HG03139 (cell line): ENCODE data around the gene LRRN4CL.
"Not testable (repeated sequence)": the region's sequence is repeated elsewhere in the genome, so short reads cannot be mapped to it uniquely, and the experiment has no call there.

Experiments used
- ATAC-seq: cut with Tn5 transposase; IDR thresholded peaks from one replicate; pipeline ENCODE4 v1.9.1; 2021; ENCODE audit not compliant: unreplicated experiment

Gene LRRN4CL

DNA sequence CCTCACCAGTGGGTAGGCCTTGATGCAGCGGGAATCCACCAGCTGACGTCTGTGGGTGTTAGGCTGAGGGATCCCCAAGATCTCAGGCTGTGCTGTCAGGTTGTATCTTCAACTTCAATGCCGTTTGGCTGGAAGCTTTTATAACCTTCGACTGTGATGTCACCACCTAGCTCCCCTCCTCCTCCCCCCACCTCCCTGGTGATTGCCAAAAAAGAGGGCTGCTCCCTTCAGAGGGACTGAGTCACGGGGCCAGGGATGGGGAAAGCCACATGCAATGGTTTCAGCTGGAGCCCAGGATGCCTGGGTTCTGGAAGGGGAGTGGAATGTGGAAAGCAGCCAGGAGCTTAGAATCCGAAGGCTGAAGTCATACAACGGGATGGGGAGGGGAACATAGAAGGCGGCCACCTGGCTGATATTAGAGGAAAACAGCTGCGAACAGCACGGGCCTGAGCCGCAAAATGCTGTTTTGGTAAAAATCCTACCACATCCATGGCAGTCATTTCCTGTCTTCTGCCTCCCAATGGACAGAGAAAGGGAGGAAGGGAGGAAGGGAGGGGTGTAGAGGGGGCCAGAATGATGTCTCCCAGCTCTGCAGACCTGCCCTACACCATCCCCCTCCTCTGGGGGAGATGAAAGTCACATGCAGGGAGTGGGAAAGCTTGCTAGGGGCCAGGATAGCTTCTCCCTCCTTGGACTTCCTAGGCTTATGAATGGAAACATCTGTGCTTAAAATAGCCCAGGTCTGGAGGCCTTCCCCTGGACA lies at the start of gene LRRN4CL:
Gene LRRN4CL (minus strand): TSS at position 110 of the 763 bp plus-strand sequence. CDS start 1,022 bp downstream, outside the sequence.
- ATAC-seq, result no peak

DNA sequence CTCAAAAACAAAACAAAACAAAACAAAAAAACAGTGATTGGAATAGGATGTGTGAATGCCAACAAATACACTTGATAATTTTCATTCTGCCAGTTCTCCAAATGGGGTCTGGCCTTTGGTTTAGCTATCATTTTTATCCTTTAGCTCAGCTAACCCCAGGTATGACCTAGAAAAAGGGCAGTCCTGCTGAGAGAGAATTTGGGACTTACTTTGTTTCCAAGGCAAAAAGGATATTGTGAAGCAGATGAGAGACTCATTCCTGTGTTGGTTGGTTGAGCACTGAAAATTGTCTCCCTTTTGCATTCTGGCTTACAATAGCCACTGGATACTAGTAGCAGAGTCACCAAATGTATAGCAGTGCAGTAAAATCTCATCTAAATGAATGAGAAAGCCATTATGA lies 47.9 kb upstream of the LRRN4CL start:
- ATAC-seq, result no peak

DNA sequence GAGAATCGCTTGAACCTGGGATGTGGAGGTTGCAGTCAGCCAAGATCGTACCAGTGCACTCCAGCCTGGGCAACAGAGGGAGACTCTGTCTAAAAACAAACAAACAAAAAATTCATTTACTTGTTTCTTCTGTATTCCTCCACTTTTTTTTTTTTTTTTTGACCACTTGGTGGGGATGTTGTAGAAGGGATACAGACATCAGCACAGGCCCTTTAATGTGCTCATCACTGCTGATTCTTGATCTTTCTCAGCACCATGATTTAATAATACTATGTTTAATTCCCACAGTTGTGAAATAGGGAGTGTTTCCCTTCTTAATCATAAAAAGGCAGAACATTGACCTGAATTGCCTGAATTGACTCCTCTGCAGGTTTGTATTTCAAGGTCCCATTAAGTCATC lies 43.5 kb upstream of the LRRN4CL start:
- ATAC-seq, result no peak

DNA sequence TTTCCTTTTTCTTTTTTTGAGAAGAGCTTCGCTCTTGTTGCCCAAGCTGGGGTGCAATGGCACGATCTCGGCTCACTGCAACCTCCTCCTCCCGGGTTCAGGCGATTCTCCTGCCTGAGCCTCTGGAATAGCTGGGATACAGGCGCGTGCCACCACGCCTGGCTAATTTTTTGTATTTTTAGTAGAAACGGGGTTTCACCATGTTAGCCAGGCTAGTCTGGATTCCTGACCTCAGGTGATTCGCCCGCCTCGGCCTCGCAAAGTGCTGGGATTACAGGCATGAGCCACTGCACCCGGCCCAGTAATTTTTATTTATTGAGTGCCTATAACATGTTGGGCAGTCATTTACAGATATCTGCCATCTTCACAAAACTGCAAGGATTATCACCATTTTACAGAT lies 40.7 kb upstream of the LRRN4CL start:
- ATAC-seq, result not testable (repeated sequence)

DNA sequence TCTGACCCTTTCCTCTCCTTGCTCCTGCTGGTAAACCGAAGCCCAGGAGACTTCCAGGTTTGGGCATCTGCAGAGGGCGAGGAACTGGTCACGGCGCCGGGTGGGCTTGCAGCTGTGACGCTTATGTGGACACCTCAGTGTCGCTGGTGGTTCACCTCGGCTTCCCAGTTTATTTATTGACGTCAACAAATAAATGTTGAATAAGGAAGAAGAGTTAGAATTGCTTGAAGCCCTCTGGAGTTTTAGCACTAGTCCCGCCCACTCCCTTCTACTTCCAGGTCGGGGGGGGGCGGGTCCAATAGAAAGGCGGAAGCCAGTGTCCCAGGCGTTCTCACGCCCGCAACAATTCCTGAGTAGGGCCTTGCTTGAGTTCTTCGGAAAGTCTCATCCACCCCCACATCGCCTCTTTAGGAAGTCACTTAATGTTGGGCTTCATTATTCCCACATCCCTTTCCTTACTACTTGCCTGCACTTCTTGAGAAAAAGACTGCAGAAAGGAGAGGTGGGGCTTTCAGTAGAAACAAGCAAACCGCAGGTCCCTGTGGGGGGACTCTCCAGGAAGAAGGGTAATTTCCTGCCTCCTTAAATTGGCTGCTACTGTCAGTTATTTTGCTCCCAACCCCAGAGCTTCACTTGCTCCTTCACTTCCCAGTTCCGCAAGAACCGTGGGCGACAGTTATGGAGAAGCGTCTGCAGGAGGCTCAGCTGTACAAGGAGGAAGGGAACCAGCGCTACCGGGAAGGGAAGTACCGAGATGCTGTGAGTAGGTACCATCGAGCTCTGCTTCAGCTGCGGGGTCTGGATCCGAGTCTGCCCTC lies 39.0 kb upstream of the LRRN4CL start, which contains the start of gene TTC9C:
Gene TTC9C (plus strand): TSS at position 316 of the 818 bp plus-strand sequence. CDS start 363 bp downstream, at position 679.
- peak; percentile 19 for ATAC-seq

DNA sequence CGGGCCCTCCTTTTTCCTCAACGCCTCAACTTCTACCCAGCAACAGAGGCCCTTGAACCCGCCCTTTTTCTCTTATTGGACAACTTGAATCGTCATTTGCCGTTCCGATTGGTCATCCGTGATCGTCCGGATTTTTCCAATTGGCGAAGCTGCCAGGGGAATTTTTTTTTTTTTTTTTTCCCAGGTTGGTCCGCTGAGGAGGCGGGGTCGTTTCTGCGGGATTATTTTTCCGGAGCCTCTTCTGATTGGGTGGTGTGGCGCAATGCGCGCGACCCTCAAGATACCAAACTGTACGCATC lies 38.5 kb upstream of the LRRN4CL start:
- peak; percentile 25 for ATAC-seq

DNA sequence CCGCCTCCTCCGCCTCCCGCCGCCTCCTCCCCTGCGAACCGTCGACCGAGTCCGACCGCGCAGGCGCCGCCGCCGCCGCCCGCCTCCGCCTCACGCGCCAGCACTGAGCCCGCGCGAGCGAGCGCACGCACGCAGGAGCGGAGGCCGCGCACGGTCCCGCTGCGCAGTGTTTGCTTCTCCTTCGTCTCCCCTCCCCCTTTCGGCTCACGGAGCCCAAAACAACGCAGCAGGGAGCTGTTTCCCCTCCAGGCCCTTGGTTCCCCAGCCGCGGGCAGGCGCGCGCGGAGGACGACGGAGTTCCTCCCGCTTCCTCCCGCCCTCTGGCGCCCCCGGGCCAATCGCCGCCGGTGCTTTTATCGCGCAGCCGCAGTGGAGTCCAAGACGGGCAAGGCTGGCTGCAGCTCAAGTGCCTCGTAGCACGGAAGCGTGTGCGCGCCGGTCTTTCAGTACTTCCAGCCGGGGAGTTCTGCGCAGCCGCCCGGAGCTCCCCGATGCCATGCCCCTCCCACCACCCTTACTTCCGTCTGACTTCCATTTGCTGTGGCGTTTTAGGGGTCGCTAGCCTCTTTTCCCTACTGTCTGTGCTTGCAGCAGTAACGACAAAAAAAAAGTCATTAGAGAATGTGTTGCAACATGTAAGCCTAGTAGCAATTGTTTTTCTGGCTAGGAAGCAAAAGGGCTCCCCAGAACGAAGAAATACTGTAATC lies 38.0 kb upstream of the LRRN4CL start, which contains the start of gene HNRNPUL2:
Gene HNRNPUL2 (minus strand): TSS at position 293 of the 707 bp plus-strand sequence. CDS start 301 bp downstream, outside the sequence.
- peak; percentile 69 for ATAC-seq

DNA sequence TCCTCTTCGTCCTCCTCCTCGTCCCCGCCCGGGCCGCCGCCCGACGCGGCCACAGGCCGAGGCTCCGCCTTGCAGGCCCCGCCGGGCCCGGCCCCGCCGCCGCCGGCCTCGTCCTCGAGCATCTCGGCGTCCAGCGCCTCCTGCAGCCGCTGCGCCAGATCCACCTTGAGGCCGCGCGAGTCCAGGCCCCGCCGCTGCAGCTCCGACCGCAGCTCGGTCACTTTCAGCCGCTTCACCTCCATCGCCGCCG lies 37.5 kb upstream of the LRRN4CL start:
- ATAC-seq, result no peak

DNA sequence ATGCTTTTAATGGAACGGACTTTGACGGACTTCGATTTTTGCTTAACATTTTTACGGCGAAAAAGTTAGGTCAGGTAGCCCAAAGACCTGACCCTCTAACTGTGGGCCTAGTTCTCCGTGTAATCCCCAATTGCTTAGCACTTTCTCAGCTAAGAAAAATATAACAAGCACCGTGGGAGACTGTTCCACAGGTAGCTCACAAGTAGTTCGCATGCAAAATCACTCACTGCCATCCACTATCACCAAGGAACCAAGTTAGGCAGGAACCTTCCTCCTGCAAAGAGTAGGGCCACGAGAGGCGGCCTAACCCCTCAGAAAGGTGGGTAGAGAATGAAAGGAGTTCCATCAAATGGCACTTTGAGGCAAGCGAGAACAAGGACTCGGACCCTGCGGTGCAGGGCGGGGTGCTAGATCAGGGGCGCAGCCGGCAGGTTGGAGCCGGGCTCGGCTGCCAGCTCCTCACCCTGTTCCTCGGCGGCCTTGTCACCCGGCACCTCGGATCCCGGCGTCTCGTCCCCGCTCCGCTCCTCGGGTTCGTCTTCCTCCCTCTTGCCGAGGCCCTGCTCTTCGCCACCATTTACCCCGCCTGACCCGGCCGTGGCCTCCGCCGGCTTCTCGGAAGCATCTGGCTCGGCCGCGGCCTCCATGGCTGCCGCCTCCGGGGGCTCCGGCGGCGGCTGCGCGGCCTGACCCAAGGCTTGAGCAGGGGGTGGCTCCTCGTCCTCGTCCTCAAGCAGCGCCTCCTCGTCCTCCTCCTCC lies 37.0 kb upstream of the LRRN4CL start:
- no peak for ATAC-seq

DNA sequence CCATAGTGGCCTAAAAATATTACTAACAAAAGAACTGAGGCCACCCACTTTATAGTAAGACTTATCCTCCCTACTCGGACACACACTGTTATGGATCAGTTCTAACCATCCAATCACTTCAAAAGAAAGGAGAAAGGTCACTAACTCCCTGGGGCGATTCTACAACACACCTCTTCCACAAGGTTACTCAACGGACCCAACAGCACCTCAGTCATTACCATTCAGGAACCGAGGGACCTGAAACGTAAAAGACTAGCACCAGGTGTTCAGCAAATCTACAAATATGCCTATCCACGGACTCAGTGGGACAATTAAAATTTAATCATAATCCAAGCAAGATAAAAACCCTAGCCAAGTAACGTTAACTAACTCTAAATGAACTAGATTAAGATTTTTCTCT lies 36.3 kb upstream of the LRRN4CL start:
- no peak for ATAC-seq

DNA sequence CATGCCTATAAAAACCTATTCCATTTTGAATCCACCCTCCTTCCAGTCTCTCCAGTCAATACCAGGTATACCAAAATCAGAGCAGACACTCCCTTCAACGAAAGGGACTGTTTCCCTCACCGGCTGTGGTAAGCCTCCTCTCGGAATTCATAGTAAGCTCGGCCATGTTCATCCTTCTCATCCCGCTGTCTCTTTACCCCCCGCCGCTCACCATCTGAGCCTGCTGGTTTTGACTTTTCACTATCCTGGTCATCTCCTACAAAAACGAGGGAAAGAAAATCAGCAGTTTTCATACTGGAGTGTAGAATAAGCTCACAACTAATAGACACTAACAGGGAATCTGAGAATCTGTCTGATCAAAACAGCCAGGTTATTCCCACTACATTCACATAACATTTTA lies 34.8 kb upstream of the LRRN4CL start:
- ATAC-seq, result no peak

DNA sequence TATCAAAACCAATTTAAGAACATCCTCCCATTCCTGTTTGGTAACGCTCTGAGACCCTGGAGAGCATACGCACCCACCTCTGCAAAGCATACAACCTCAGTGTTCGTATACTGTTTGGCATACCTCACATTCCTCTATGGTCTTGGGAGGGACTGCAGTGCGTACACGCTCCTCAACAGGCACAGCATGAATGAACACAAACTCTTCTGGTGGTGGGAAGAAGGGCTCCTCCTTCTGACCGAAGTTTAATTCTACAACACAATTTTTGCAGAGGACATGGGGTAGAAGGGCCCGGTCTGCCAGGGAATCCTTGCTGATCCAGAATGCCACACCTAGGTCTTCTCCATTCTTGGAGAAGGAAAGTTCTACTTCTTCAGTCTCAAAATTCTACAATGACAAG lies 32.7 kb upstream of the LRRN4CL start:
- ATAC-seq, result no peak

DNA sequence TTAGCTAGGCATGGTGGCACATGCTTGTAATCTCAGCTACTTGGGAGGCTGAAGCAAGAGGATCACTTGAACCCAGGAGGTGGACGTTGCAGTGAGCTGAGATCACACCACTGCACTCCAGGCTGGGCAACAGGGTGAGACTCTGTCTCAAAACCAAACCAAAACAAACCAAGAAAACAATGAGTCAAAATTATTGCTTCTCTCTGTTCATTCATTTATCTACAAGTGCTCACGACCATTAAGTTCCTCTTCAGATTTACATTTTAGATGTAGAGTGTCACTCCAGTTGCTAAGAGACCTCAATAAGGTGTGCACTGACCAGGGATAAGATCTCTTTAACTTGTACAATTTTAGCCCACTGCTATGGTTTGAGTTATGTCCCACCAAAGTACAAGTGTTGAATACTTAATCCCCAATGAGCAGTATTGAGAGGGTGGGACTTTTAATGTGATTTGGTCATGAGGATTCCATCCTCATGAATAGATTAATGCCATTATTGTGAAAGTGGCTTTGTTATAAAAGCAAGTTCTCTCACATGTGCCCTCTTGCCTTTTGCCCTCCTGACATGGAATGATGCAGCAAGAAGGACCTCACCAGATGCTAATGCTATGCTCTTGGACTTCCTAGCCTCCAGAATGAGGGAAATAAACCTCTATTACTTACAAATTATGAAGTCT lies 30.1 kb upstream of the LRRN4CL start:
- no peak for ATAC-seq

DNA sequence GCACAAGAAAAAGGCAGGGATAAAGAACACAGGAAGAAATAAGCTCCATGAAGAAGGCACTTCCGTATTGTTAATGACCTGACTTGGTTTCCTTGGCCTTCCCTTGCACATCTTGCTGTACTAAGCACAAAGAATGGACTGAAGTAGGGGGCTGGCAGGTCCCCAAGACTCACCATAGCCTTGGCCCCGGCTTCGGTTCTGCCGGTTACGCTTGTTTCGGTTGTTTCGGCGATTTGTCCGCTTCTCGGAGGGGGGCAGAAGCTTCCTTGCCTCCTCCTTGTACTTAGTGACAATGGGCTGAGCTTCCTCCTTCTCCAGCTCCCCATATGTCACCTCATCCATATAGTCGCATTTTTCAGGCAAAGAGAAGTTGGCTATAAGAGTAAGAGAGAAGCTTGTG lies 27.5 kb upstream of the LRRN4CL start:
- ATAC-seq, result no peak

DNA sequence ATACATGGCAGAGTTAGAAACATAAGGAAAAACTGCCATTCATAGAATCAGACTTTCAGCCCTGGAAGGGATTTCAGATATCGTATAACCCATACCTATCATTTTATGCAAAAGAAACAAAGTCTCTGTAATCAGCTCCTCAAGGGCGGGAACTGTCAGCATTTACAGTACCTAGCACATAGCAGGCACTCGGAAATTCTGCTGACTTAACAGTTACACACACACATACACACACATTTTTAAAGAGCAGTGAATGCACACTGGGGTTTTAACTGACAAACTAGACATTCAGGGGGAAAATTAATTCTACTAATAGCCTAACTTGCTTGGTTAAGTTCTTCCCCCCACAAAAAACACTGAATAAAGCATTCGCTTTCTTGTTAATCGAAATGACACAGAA lies 26.9 kb upstream of the LRRN4CL start:
- no peak for ATAC-seq

DNA sequence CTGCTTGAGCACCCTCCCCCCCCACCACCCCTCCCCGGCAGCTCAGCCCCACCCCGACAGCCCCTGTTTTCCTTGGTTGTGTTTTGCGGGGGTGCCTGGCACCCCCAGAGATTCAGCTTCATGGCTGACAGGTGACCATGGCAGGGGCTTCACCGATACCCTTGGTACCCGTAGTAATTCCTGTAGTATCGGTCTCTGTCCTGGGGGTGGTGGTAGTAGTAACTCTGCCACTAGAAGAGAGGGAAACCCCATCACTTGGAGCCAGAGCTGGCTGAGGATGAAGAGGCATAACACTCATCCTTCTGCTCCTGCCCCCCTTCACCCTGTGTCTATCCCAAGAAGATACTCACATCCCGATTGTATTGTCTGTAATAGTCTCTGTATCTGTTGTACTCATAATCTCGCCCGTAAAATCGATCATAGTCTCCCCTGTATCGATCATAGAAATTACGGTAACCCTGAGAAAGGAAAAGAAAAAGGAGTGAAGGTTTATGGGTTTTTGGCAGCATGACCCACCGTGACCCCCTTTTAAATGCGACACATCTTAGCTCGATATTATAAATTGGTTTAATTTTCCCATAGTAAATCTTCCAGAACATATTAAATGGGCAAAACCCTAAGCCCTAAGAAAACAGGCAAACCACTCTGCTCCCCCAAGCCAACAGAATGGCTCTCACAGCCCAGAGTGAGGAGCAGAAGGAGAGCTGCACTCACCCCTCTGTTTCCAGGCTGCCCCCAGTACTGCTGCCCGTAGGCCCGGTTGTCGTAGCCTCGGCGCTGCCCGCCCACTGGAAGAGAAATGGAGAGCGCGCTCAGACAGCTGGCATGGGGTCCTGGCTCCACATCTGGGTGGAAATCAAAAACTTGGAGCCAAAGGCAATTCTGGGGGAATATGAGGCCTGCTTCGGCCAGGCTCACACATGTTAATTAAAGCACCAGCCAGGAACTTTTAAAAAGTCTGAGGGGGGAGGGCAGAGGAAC lies 26.1 kb upstream of the LRRN4CL start:
- no peak for ATAC-seq

DNA sequence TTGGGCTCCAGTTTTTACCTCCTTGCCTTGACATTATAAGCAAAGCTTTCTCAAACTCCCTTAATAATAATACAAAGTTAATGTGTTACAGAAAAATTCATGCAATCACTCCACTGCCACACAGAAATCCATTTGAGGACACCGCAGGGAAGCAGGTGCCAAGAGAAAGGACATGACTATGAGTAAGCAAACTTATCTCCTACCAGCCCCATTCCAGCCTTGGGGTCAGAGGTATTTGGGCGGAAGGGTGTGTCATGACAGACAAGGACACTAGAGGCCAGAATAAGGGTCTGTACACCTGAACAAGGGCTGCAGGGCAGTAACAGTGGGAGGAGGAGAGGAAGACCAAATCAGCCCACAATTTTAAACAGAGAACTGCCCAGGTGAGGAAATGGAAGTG lies 24.0 kb upstream of the LRRN4CL start:
- ATAC-seq, result no peak

DNA sequence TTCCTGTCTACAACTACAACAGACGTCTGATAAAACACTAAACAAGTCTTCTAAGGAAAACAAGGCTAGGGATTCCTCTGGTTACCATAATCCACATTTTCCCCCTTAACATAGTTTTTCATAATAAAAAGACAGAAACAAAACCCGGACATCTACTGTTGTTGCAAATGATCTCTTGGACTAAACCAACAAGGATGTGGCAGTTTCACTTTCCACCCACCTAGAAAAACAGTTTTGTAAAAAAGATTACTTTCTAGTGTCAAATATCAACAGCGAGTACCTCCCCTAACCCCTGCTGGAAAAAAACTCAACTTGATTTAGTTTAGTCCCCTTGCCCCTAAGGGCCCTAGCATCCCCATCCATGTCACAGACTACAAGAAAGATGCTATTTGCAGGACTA lies 23.5 kb upstream of the LRRN4CL start:
- ATAC-seq, result no peak

DNA sequence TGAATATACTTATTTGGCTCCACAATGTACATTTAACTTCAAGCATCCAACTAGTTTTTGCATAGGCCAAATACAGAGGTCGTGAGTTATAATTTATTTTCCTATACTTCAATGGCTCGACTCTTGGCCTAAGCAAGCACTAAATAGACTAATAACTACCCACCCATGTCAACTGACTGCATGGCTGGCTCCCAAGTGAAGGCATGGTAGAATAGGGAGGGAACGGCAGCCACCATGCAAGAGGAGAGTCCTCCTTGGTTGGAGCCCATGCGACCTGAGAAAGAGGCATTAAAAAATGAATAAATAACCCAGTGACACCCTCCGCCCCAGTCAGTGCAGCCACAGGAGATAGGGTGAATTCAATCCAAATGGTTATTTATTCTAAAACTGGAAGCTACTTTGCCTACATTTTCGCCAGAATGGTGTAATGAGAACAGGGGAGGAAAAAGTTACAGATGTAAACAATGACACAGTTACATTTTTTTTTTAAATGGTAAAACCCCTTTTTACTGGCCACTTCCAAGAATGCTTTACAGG lies 23.0 kb upstream of the LRRN4CL start:
- no peak for ATAC-seq
